Measurements from ENCODE around the gene NBAS. TPM values are rescaled to one million over a fixed set of nuclear protein-coding genes. Genes with fewer than 3 reads are reported as not detected.

NBAS gene
- polyA plus RNA-seq, 1 of the 3 experiments (the other 2 are of a cell fraction) = 12.0 TPM

GRCh38 chr2:15563227-15564100 lies 2.3 kb upstream of the NBAS start:
- Histone ChIP-seq H2AFZ (ENCODE audit: low read depth) (no peak overlapping the region), H3K9me2 (no peaks in the 10 kb centered on the region), H3K4me1 (ENCODE audit: control insufficient read depth in 1 of 2, insufficient read depth in 2 of 2, low read depth in 1 of 2, low read length in 1 of 2) (peaks cover 5 to 11% of the 10 kb centered on the region in 2 experiments; a peak in 2 of 4 replicates), H3K4me2 (no peak overlapping the region), H3K4me3 (ENCODE audit: low read depth in 2 of 2, low read length in 1 of 2) (no peak overlapping the region), H3K36me3 (replicated peaks in 1 of 2; ENCODE audit: control insufficient read depth in 1 of 2, insufficient read depth in 2 of 2, low read length in 1 of 2) (no peaks in the 10 kb centered on the region), H3K9ac (no peak overlapping the region), H3K79me2 (ENCODE audit: insufficient read depth) (peaks cover 25% of the 10 kb centered on the region), H3K27ac (ENCODE audit: low read depth in 2 of 2, low read length in 1 of 2) (no peak overlapping the region), H3K9me3 (no peaks in the 10 kb centered on the region), H4K20me1 (ENCODE audit: insufficient read depth) (peaks cover 9% of the 10 kb centered on the region; the same call in 1 of the 2 replicates), H3K27me3 (ENCODE audit: insufficient read depth) (no peaks in the 10 kb centered on the region), H3F3A (replicated peaks; ENCODE audit: insufficient read depth) (peaks cover 4% of the 10 kb centered on the region)
- TF ChIP-seq FOSL2 (IDR thresholded peaks at IDR 0.05; ENCODE audit: borderline replicate concordance, low read depth) (no peak), POLR2AphosphoS5 (IDR thresholded peaks at IDR 0.05; ENCODE audit: low read depth, low read length) (no peak), MEF2A (IDR thresholded peaks at IDR 0.05; ENCODE audit: borderline replicate concordance, low read depth) (no peak), YY1 (IDR thresholded peaks at IDR 0.05; ENCODE audit: low read depth) (no peak), JUND (IDR thresholded peaks at IDR 0.05) (no peak), NFIC (IDR thresholded peaks at IDR 0.05; ENCODE audit: borderline replicate concordance) (no peak), RFX5 (IDR thresholded peaks at IDR 0.05; ENCODE audit: low read length) (no peak), SMC3 (IDR thresholded peaks at IDR 0.05; ENCODE audit: low read depth, low read length) (no peak), ELF1 (IDR thresholded peaks at IDR 0.05) (no peak), FOXJ3 (CRISPR knock-in tag; IDR thresholded peaks at IDR 0.05) (no peak), EZH2phosphoT487 (IDR thresholded peaks at IDR 0.05; ENCODE audit: borderline replicate concordance, low read depth) (no peak), TCF12 (IDR thresholded peaks at IDR 0.05) (no peak), GABPA (IDR thresholded peaks at IDR 0.05; ENCODE audit: low read depth) (no peak), TAF1 (IDR thresholded peaks at IDR 0.05; ENCODE audit: borderline replicate concordance, low read depth, low read length) (no peak), RAD21 (IDR thresholded peaks at IDR 0.05; ENCODE audit: low read length) (no peak), MXI1 (IDR thresholded peaks at IDR 0.05; ENCODE audit: low read depth, low read length) (no peak)
- TF ChIP-seq, protein P1, sequence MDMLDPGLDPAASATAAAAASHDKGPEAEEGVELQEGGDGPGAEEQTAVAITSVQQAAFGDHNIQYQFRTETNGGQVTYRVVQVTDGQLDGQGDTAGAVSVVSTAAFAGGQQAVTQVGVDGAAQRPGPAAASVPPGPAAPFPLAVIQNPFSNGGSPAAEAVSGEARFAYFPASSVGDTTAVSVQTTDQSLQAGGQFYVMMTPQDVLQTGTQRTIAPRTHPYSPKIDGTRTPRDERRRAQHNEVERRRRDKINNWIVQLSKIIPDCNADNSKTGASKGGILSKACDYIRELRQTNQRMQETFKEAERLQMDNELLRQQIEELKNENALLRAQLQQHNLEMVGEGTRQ (IDR thresholded peaks at IDR 0.05; ENCODE audit: borderline replicate concordance, low read depth, low read length) = no peak
- POLR2A ChIA-PET = no interaction called here
- WGBS (ENCODE audit: low lambda C conversion rate) = 85% methylated on average over 9 of the region's 9 CpGs
- no peak for DNase-seq
- CTCF ChIA-PET = interaction anchor here (4.0 kb wide), 1 partner anchor 14 kb away, joined by 25 read pairs; no protein-coding TSS in a partner anchor

DNA sequence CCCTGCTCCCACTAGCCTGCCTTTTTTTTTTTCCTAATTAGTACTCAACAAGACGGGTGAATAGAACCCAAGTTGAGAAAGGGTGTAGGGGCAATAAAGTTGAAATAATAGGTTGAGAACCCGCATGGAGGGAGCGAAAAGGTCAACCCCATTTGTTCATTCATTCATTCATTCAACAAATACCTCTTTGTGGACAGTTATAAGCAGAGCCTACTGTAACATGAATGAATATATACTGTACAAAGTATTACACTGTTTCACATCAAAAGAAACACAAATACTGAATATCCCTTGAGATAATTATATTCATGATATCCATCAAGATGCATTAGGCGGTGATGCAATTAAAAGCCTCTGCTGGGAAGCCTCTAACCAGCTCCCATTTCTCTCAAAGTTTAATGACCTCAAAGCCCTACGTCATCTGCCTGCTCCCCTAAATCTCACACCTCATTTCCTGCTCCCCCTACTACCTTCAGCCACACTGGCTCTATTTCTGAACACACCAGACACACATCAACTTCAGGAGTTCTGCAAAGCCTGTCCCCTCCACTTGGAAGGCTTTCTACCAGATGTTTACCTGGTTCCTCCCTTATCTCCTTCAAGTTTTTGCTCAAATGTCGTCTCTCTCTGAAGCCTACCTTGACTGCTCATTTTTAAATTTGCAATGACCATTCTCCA lies 1.4 kb upstream of the NBAS start:
- Histone ChIP-seq H3K27me3 (ENCODE audit: insufficient read depth) (no peaks in the 10 kb centered on the region), H2AFZ (ENCODE audit: low read depth) (no peak overlapping the region), H3K4me2 (no peak overlapping the region), H3K9ac (no peak overlapping the region), H3F3A (replicated peaks; ENCODE audit: insufficient read depth) (peaks cover 4% of the 10 kb centered on the region), H3K27ac (ENCODE audit: low read depth in 2 of 2, low read length in 1 of 2) (no peak overlapping the region), H3K4me1 (ENCODE audit: control insufficient read depth in 1 of 2, insufficient read depth in 2 of 2, low read depth in 1 of 2, low read length in 1 of 2) (peaks cover 5 to 15% of the 10 kb centered on the region in 2 experiments; a peak in 2 of 4 replicates), H3K9me2 (no peaks in the 10 kb centered on the region), H3K36me3 (replicated peaks in 1 of 2; ENCODE audit: control insufficient read depth in 1 of 2, insufficient read depth in 2 of 2, low read length in 1 of 2) (no peaks in the 10 kb centered on the region), H3K79me2 (ENCODE audit: insufficient read depth) (peaks cover 35% of the 10 kb centered on the region), H3K9me3 (no peaks in the 10 kb centered on the region), H3K4me3 (ENCODE audit: low read depth in 2 of 2, low read length in 1 of 2) (no peak overlapping the region), H4K20me1 (ENCODE audit: insufficient read depth) (peaks cover 9% of the 10 kb centered on the region; the same call in 1 of the 2 replicates)
- POLR2A ChIA-PET = no interaction called here
- no peak for DNase-seq
- CTCF ChIA-PET = interaction anchor here (1.4 to 4.0 kb wide), 2 partner anchors 15 to 16 kb away, joined by 9 to 25 read pairs; no protein-coding TSS in a partner anchor
- WGBS (ENCODE audit: low lambda C conversion rate) = 85% methylated on average over 6 of the region's 6 CpGs
- no peak for TF ChIP-seq TCF12 (IDR thresholded peaks at IDR 0.05)
- no peak for TF ChIP-seq FOXJ3 (CRISPR knock-in tag; IDR thresholded peaks at IDR 0.05)
- no peak for TF ChIP-seq RFX5 (IDR thresholded peaks at IDR 0.05; ENCODE audit: low read length)
- TF ChIP-seq MAX (IDR thresholded peaks at IDR 0.05; ENCODE audit: low read depth) = no peak
- TF ChIP-seq CHD2 (IDR thresholded peaks at IDR 0.05; ENCODE audit: low read length, partially characterized antibody) = no peak
- no peak for TF ChIP-seq EP300 (IDR thresholded peaks at IDR 0.05; ENCODE audit: borderline replicate concordance in 1 of 2, low read depth in 1 of 2, low read length in 1 of 2)
- no peak for TF ChIP-seq FOXM1 (IDR thresholded peaks at IDR 0.05; ENCODE audit: low read depth)
- TF ChIP-seq MXI1 (IDR thresholded peaks at IDR 0.05; ENCODE audit: low read depth, low read length) = no peak
- TF ChIP-seq REST (IDR thresholded peaks at IDR 0.05; ENCODE audit: low read depth, low read length) = no peak

Data from SK-N-SH (cell line).